GM19395 (cell line): ENCODE measurements around the gene SOX1.

ENCODE experiments used
- ATAC-seq: cut with Tn5 transposase; IDR thresholded peaks from one replicate; pipeline ENCODE4 v1.9.1; 2021; ENCODE audit warnings: mild to moderate bottlenecking, moderate library complexity; ENCODE audit not compliant: unreplicated experiment

The SOX1 gene

DNA sequence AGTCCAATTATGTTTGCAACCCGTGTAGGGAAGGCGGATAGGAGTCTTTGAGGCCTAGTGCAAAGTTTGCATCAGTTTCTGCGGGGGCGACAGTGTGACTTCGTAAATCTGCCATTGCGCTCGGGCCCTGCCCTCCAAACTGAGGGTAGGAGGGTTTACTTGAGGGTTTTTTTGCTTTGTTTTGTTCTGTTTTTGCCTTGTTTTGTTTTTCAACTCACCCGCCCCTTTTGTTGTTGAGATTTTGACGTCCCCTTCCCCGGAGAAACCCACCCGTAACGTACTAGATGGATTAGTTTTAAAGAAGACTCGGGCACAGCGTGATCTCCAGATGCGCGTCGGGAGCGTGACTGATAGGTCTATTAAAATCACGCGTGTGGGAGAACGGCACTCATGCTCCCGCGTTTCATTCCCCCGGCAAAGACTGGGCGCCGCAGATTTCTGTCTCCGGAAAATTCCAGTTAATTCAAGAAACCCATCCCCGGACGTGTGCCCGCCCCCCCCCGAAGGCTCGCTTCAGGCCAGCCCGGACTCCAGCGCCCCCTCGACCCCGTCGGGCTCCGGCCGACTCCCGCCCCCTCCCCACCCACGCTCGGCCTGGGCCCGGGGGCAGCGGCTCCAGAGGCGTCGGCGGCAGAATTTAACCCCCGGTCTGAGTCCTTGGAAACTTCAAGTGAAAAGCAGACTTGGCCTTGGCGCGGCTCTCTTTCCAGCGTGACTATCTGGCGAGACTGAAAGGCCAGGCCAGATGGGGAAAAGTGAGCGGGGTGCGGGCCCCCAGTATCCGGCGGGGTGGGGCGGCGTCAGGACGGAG lies 5.0 kb downstream of the SOX1 start:
- no peak for ATAC-seq

DNA sequence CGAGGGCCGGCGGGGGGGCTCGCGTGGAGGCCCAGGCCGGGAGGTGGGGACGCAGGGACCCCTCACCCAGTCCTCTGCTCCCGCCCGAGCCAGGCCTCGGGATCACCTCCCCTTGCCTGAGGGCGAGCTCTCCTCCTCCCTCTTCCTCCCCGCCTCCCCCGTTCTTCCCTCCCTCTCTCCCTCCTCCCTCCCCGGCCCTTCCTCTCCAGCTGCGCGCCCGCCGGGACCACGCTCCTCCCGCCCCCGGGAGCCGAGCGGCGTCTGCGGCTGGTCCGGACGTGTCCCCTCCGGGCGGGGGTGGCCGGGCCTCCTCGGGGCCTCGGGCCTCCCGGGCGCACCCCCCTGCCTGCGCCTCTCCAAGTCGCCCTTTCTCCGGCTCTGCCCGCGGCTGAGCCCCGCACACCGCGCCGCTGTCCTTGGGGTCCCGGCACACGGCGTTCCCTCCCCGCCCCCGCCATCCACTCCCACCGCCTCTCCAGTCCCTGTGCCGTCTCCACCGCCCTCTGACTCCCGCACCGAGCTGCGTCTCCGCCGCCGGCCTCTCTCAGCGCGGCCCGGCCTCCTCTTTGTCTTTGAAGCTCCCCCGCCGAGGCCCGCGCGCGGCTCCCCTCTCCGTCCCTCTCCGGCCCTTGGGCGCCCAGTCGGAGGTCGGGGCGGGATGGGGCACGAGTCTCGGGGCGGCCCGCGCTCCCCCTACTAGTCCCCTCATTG lies 5.7 kb downstream of the SOX1 start:
- ATAC-seq: no peak

DNA sequence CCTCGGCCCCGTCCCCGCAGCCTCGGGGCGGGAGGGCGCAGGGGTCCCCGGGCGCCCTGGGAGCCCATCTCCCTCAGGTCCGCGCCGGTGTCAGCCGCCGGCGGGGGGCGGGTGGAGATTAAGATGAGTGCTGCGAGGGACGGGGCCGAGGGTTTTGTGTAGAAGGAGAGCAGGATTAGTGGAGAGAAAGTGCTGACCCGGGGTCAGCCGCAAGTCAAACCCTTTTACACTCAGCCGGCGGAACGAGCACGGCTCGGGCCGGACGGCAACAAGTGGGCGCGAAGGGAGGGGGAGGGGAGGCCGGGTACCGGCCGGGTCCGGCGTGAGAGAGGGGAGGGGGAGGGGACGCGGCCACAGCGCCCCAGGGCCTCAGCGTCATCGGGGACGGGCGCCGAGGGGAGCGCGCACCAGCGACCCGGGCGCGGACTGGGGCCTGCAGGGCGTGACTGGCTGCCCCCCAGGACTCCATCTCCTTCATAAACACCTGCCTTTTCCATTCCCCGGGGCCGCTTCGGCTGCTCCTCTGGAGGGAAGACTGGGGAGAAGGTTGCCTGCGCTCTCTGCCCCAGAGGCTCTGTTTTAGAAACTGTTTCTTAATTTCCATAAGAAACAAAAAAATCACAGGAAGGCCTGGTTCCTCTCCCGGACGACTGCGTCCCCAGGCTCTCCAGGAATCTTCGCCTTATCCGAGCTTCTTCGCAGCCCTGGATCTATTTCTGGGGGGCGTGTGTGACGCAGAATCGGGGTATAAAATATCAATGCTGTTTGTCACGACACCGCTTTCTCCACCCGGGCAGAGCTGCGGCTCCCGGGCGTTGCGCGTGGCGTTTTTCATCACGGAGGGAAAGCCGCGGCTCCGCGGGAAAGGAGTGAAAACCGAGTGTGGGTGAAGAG lies 6.5 kb downstream of the SOX1 start:
- ATAC-seq: no peak

DNA sequence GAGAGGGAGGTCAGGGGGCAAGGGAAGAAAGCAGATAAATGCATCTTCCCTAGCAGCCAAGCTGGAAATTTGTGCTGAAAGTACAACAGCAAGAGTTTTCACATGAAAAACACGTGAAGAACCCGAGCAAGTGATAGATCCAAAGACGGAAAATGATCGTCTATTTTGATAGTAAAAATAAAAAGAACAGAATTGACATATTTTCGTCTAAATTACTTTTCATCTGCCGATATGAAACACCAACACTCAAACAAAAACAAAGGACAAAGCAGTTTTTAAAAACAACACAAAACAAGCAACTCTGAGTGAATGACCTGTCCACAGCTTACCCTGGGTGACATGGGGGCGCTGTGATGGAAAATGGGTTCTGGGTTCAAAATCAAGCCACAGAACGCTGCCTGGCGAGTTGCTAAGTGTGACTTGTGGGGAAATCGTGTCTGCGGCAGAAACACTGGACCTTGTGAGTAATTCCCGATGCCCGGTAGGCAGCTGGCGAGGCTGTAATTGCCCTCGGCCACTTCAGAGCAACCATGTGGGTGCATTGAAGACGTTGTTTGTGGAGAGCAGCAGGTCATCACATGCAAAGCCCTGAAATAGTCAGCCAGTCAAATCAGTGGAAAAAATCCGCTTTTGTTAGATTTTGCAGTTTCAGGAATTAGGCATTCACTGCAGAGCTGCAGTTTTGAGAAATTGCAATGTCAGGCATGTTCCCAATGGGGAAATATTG lies 7.4 kb downstream of the SOX1 start:
- no peak for ATAC-seq

DNA sequence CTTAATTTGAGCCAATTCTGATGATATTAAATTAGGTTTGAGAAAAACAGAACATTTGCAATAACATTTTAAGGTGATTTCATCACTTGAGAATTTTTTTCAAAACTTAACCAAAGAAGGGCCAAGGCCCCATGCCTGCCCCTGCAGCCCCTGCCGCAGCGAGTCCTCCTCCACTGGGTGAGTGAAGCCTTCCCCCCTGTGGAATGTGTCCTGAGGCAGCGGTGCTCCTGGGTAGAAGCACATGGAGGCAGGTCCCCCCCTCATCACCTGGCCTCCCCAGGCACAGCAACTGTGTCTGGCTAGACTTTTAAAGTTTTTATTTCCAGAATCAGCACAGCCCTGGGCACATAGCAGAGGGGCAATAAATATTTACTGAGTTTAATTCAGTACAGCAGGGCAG lies 10.8 kb downstream of the SOX1 start:
- no peak for ATAC-seq

DNA sequence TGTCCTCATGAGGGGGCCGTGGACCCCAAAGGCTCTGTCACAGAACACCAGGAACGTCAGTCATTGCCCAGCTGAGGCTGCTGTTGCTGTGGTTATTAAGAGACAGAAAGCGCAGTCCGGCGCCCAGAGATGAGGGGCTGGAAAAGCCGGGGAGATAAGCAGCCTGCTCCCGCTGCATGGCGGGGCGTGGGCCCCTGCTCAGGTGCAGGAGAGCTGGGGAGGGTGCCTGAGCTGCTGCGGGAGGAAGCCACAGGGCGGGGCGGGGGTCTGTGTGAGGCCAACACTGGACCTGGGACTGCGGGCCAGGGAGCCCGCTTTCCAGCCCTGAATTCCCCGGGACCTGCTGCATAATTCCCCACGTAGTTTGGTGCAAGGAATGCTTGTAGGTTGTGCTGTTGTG lies 11.3 kb downstream of the SOX1 start:
- no peak for ATAC-seq

DNA sequence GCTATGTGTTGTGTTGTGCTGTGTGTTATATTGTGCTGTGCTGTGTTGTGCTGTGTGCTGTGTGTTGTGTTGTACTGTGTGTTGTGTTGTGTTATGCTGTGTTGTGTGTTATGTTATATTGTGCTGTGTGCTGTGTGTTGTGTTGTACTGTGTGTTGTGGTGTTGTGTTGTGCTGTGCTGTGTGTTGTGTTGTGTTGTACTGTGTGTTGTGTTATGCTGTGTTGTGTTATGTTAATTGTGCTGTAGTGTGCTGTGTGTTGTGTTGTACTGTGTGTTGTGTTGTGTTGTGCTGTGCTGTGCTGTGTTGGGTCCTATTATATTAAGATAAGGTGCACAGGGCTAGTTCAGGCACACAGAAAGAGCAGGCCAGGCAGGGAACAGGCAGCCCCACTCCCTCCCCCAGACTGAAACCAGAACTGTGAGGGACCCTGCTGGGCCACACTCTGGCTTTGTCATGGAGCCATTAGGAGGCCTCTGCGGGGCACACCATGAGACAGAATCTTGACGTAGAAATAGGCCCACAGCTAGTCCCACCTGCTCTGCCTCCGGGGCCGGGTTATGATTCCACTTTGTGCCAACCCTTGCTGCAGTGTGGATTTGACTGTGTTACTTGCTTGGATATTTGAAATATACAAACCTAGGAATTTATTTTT lies 12.1 kb downstream of the SOX1 start:
- no peak for ATAC-seq

DNA sequence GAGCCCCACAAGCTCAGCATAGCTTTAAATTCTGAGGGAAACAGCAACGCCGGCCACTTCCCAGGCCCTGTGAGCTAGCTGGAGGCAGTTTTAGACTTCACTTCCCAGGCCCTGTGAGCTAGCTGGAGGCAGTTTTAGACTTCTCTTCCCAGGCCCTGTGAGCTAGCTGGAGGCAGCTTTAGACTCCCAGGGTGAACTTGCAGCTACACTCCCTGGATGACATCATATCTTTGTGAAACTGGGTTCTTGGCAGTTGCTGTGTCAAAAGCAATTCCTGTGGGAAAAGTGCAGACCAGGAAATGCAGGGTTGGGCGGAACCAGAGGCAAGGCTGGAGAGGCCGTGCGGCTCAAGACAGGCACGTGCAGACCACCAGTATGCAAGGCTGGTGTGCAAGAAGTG lies 12.7 kb downstream of the SOX1 start:
- no peak for ATAC-seq

DNA sequence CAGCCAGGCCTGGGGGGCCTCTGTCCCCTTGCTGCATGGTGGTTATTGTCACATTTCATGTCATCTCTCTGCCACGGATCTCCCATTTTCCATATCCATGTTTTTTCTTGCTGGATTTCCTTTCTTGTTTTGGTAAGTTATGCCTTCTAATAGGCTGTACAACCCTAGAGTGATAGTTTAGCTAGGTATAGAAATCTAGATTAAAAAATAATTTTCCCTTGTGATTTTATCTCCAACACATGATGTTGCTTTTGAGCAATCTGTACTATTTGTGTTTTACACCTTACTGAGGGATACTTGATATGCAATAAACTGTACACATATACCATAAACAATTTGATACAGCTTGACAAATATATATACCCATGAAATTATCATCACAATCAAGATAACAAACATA lies 17.0 kb downstream of the SOX1 start:
- ATAC-seq: no peak

DNA sequence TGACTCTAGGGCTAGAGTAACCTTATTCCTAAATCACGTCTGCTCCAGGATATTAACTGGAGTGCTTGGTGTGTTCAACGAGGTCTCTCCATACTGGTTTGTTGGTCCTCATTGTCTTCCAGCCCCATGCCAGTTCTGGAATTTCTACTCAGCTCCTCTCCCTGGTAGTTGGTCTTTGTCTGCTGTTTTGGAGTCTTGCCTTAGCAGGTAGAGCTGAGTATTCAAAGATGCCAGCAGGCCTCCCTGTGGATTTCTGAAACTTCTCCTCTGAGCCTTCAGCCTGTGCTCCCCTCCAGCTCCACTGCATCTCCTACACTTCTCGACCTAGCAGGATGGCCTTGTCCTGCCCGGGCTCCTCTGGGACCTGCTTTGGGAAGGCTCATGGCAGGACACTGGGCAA lies 25.5 kb downstream of the SOX1 start:
- ATAC-seq: no peak

DNA sequence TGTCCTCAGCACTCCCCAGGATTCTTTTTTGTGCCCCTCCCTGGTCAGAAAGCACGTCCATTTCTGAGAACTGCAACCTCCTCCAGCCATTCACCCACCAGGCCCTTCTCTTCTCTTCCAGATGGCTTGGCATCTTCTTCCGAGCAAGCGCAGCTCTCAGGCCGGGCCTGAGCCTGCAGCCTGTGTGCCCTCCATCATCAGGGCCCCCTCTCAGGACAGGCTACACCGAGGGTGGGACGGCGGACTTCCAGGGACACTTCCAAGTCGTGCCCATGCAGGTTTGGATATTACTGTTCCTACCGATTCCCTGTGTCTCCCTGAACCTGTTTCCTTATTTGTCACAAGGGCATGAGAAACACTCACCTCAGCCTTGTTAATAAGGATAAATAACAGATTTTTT lies 28.4 kb downstream of the SOX1 start:
- no peak for ATAC-seq

DNA sequence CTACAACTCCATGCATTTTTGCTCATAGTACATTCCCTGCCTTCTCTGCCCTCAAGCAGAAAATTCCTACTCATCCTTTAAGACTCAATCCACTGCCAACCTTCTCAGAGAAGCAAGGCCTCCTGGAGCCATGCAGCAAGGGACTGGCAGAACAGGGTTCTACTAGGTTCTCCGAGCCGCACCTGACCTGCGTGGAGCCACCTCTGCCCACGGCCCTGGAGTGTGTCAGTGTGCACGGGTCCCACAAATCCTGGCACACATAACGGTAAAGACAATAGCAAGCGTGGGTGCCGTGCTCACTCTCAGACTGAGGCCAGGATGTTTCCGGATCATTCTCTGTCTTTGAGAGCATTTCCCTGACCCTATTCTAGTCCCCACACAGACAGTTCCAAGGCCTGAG lies 30.0 kb downstream of the SOX1 start:
- no peak for ATAC-seq

DNA sequence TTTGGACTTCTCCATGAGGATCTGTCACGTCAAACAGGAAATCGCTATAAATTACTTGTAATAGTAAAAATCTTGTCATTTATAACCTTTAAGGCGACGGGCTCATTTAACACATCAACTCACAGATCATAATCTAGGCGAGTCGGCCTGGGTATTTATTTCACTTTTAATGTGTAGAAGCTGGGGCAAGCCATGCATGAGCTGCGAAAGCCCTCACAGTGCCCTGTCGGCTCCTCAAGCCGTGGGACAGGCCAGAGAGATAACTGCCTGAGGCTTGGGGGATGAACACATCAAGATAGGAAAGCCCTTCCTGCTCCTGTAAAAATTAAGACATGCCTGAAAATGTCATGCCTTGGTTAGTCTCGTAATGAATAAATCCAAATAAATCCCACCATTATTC lies 30.8 kb downstream of the SOX1 start:
- ATAC-seq: no peak

DNA sequence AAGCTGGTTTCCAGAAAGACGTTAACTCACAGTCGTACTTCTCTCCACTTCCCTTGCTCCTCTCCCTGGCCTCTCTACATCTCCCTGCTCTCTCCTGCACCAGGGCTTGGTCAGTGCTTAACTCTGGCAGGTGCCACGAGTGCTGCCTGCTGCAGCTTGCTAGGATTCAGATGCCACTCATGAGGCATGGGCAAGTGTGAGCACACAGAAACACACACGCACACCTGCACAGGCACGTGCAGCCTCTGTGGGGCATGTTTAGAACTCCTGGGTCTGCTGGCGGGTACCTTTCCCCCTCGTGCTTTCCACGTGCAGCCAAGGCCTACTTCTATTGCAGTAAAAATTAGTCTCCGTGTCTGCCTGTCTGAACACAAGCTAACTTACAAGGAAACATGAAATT lies 31.8 kb downstream of the SOX1 start:
- ATAC-seq: no peak

DNA sequence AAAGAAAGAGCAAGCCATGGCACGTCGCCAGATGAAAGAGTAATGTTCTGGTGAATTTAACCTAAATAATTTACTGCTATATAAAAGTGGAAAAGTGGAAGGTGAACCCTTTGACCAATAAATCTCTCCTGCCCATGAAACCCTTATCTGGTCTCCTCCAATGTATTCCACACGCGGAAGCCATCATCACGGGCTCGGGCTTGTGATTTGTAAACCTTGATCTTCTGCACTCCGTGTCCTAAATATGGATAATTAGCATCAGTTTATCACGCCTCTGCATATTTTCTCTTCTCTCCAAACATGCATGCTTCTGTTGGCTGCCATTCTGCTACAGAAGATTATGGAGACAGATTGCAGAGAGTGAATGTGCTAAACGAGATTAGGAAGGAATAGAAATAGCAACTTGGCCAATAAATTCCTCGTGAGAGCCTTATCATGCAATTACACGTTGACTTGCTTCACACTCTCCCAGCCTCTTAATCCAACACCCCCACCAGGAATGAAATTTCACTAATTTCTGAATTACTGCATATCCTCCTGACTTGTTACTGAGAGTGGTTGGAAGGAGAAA lies 34.5 kb downstream of the SOX1 start:
- ATAC-seq: no peak

DNA sequence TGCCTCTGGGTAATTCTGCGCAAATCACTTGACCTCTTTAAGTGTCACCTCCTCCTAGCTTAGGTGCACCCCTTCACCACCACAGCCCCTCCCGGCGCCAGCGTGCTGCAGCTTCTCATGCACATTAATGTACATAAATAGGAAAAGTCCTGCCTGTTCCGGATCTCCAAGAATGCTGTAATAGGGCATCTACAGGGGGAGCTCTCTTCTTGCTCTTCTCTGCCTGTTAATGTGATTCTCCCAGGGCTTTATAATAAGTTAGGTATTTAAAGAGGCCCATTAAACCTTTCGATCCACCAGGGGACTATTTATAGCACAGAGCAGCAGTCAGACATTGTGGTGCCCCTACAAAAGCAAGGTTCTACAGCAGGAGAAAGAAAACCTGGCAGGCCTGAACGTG lies 35.3 kb downstream of the SOX1 start:
- ATAC-seq: no peak

DNA sequence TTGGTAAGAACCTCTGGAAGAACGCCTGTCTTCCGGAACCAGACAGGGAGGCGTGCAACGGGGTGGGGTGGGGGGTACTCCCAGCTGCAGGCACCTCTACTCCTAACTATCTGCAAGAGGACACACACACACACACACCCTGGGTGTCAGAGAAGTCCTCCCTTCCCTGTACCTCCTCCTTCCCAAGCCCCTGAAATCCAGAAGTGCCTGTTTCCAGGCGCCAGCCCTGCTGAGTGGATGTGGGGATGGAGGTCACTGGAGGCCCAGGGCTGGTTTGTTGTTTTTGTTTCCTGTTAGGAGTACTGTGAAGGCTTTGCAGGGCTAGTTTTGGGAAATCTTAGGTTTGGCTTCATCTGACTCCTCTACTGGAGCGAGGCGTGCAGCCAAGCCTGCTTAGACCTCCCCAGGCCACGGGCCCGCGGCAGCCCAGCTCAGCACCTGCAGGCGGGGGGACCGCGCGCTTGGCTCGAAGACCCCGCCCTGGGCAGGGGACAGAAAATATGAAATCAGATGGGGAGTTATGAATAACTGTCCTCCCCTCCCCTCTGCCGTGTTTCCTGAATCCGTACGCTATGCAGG lies 36.4 kb downstream of the SOX1 start:
- no peak for ATAC-seq

DNA sequence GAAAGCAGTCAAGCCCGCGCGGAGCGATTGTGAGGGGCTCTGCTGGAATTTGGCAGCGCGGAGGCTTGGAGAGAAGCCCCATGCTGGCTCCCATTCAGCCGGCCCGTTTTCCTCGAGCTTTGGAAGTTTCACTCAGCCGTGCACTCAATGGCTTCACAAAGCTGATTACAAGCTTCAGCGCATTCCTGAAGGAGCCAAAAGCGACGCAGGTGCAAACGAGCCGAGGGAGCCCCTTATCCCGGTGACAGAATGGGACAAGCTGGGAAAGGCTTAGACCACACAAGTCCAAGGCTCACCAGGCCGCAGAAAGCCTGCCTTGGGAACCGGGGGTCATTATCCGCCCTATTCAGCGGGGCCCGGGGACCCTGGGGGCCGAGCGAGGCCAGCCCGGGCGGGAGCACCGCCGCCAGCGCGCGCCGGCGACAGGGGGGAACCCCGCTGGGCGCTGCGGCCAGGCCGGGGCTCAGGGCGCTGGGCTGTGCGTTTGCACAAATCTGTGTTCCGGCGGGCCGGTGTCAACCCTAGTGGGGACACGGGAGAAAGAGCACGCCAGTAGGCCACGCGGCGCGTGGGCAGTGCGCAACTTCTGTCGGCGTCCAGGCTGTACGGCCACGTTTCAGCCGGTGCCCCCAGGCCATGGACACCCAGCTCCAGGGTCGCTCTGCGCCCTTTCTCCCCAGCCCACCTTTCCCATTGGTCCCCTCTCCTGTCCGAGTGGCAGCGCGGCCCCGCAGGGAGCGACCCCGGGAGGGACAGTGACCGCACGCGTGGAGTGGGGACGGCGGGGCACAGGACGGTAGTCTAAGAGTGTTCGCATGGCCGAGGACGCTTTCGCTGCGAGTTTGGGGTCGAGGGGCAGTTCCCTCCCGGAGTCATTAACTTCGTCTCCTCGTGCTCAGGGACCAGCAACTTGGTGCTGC lies 37.3 kb downstream of the SOX1 start:
- no peak for ATAC-seq

DNA sequence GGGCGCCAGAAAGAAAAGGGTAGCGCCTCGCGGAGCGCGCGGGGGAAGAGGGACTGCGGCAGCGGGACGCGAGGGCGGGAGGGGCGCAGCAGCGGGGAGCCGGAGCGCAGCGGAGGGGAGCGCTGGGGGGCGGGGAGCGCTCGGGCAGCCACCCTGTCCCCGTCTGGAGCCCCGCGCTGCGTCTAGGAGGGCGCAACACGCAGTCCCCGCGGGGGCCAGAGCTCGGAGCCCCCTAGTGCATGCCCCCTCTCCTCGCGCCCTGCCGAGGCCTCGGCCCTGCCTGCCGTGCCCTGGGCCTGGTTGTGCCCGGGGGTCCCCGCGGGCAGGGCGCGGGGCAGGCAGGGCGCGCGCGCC lies 37.9 kb downstream of the SOX1 start:
- no peak for ATAC-seq
